IgD-negative memory B cell (primary cell): ENCODE data around the gene FAAH. TPM values are rescaled to one million over a fixed set of nuclear protein-coding genes. Genes with fewer than 3 reads are reported as not detected.
"Not testable (repeated sequence)": the region's sequence is repeated elsewhere in the genome, so short reads cannot be mapped to it uniquely, and the experiment has no call there.

ENCODE experiments used
- H3K27ac Mint-ChIP-seq, 3 donors: one replicate each; pipeline ENCODE4 v1.8.0; 2020 to 2022; ENCODE audit warnings: mild to moderate bottlenecking in 3 of 3, mixed read lengths in 3 of 3, moderate library complexity in 1 of 3
- H3K27me3 Mint-ChIP-seq: one replicate; pipeline ENCODE4 v1.8.0; 2021; ENCODE audit warnings: mixed read lengths
- H3K36me3 Mint-ChIP-seq: one replicate; pipeline ENCODE4 v1.8.0; 2020; ENCODE audit warnings: mild to moderate bottlenecking, mixed read lengths
- H3K4me1 Mint-ChIP-seq, 3 donors: one replicate each; pipeline ENCODE4 v1.8.0; 2020 to 2022; ENCODE audit warnings: mixed read lengths in 3 of 3, mild to moderate bottlenecking in 1 of 3
- H3K4me3 Mint-ChIP-seq, 4 donors: one replicate each; pipeline ENCODE4 v1.8.0; 2020 to 2022; ENCODE audit warnings: mild to moderate bottlenecking in 4 of 4, mixed read lengths in 4 of 4, moderate library complexity in 3 of 4
- H3K9me3 Mint-ChIP-seq, 3 donors: one replicate each; pipeline ENCODE4 v1.8.0; 2020 to 2021; ENCODE audit warnings: mixed read lengths in 3 of 3, mild to moderate bottlenecking in 1 of 3
- polyA plus RNA-seq: library from polyadenylated mRNA; unstranded; fragments of 300-500 nt; fragmentation: Illumina TruSeq; gene quantifications from one replicate; pipeline ENCODE4 v1.2.3, GENCODE V29; 2021

The FAAH gene
- polyA plus RNA-seq, result 1.2 TPM

DNA sequence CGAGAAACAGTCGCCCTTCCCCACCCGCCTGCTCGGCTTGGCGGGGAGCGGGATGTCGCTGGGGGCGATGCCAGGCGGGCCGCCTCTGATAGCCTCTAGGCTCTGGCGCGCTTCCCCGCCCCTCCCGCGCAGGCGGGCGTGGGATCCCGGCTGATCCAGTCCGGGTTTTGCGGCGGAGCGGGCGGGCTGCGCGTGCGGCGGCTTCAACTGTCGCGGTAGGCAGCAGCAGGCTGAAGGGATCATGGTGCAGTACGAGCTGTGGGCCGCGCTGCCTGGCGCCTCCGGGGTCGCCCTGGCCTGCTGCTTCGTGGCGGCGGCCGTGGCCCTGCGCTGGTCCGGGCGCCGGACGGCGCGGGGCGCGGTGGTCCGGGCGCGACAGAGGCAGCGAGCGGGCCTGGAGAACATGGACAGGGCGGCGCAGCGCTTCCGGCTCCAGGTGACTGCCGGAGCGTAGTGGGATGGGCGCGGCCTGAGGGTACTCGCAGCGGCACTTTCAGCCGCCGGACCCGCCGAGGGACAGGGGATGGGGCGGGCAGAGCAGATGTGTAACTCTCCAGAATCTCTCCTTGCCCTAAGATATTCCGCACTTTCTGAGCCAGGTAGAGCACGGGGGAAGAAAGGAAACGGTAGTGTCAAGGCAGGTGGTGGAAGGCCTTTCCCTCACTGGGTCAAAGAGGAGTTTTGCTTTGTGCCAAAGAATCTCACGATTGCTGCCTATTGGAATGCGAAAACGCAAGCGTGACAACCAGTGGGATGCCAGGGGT is at the start of gene FAAH:
FAAH (plus strand) TSS at position 210 of the 764 bp plus-strand sequence; CDS start at position 242, 32 bp downstream.
- Mint-ChIP-seq H3K9me3 (peaks cover 6 to 12% (median 7%) of the 10 kb centered on the region in 3 donors), H3K4me3 (peak within 1 kb of the TSS in 3 of 4 donors; percentile 69 to 79 (median 79)), H3K4me1 (peaks cover 0 to 4% (median 3%) of the 10 kb centered on the region in 3 donors), H3K36me3 (peaks cover 2% of the 10 kb centered on the region), H3K27ac (no peak within 1 kb of the TSS), H3K27me3 (peaks cover 22% of the 10 kb centered on the region)

DNA sequence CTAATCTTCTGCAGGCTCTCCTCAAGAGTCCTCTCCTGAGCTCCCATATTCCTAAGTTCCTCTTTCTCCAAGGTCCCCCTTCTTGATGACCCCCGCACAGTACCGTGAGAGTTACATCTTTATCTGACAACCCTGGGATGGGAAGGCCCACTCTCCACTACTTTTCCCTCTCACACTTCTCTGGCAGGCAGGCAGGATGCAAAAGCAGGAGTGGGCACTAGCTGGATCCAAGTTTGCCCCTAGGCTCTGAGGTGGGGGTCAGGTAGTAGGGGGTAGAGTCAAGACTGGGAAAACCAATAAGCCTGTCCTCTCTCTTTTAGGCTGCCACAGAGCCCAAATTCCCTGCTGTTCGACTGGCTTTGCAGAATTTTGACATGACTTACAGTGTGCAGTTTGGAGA is 49.6 kb upstream of the FAAH start:
- Mint-ChIP-seq H3K4me3 (peak overlapping the region in 2 of 4 donors; percentile 68 to 98), H3K9me3 (peaks cover 0 to 4% (median 0%) of the 10 kb centered on the region in 3 donors), H3K4me1 (peaks cover 21 to 35% (median 23%) of the 10 kb centered on the region in 3 donors), H3K27ac (peak overlapping the region; percentile 48 to 97 (median 82)), H3K27me3 (no peaks in the 10 kb centered on the region), H3K36me3 (peaks cover 5% of the 10 kb centered on the region)

GRCh38 chr1:46345281-46345680 is 48.8 kb upstream of the FAAH start:
- no peaks in the 10 kb centered on the region for H3K27me3 Mint-ChIP-seq
- H3K27ac Mint-ChIP-seq, result no peak overlapping the region
- H3K36me3 Mint-ChIP-seq, result peaks cover 8% of the 10 kb centered on the region
- no peak overlapping the region for H3K4me3 Mint-ChIP-seq
- H3K9me3 Mint-ChIP-seq, result peaks cover 0 to 2% (median 0%) of the 10 kb centered on the region in 3 donors
- peaks cover 19 to 32% (median 21%) of the 10 kb centered on the region in 3 donors for H3K4me1 Mint-ChIP-seq

GRCh38 chr1:46352363-46352762 is 41.8 kb upstream of the FAAH start:
- Mint-ChIP-seq H3K4me3 (no peak overlapping the region), H3K27me3 (no peaks in the 10 kb centered on the region), H3K36me3 (peaks cover 4% of the 10 kb centered on the region), H3K4me1 (peaks cover 4 to 5% (median 5%) of the 10 kb centered on the region in 3 donors), H3K9me3 (no peaks in the 10 kb centered on the region), H3K27ac (no peak overlapping the region)

- not testable (repeated sequence) for H3K27me3 Mint-ChIP-seq, H3K4me3 Mint-ChIP-seq, H3K36me3 Mint-ChIP-seq, H3K9me3 Mint-ChIP-seq, H3K27ac Mint-ChIP-seq, H3K4me1 Mint-ChIP-seq
These were observed 38.2 kb upstream of the FAAH start for GRCh38 chr1:46355920-46356319.

DNA sequence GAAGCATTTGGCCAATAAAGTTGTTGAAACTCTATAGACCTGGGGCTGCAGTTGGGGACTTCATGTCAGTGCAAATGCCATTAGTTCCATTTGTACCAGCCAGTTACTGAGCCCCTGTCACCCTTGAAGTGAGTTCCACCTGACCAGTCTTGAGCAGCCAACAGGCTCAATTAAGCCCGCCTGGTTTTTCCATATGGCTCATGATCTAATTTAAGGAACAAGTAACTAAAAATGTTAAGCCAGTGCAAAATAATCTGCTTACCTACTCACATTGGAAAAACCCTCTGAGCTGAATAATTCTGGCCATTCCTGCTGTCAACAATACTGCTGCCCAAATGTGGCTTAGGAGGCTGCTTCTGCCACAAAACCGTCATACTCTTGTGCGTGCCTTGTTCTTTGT is 32.0 kb upstream of the FAAH start:
- H3K4me1 Mint-ChIP-seq, result peaks cover 0 to 3% (median 0%) of the 10 kb centered on the region in 3 donors
- H3K27ac Mint-ChIP-seq, result no peak overlapping the region
- H3K4me3 Mint-ChIP-seq, result no peak overlapping the region
- H3K36me3 Mint-ChIP-seq, result peaks cover 6% of the 10 kb centered on the region
- H3K9me3 Mint-ChIP-seq, result no peaks in the 10 kb centered on the region
- no peaks in the 10 kb centered on the region for H3K27me3 Mint-ChIP-seq

DNA sequence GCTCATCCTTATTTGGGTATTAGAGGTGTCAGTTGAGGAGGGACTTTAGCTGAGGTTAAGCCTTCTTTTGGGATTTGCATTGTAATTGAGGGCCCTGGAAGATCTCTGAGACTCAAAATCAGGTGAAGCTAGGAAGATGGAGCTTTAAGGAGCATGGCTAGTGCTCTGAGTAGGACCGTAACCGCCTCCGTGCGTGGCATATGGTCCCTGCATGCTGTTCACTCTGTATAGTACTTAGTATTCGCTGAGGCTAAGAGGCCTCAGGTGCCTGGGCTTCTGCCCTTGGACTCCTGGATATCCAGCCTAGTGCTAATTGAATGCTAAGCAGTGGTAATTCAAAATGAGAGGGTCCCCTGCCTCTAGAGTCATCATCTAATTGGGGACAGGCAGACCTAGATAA is 31.0 kb upstream of the FAAH start:
- Mint-ChIP-seq H3K4me3 (no peak overlapping the region), H3K4me1 (peaks cover 0 to 7% (median 1%) of the 10 kb centered on the region in 3 donors), H3K36me3 (peaks cover 6% of the 10 kb centered on the region), H3K27ac (no peak overlapping the region), H3K9me3 (no peaks in the 10 kb centered on the region), H3K27me3 (no peaks in the 10 kb centered on the region)

DNA sequence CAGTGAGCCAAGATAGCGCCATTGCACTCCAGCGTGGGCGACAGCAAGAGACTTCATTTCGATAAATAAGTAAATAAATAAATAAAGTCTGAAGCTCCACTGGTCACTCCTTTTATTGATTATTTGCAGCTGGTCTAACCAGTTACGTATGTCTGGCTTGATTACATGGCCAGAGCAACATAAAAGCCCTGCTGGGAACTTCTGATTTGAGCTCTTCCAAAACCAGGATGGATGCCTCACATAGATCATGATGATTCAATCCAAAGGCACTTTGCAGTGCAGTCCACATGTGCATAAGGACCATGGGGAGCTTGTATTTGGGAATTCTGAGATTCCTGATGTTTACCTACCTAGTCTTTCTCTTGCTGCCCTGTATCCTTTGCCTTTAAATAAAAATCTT is 29.5 kb upstream of the FAAH start:
- Mint-ChIP-seq H3K4me1 (peaks cover 3 to 14% (median 4%) of the 10 kb centered on the region in 3 donors), H3K27me3 (no peaks in the 10 kb centered on the region), H3K4me3 (no peak overlapping the region), H3K9me3 (no peaks in the 10 kb centered on the region), H3K36me3 (peaks cover 9% of the 10 kb centered on the region), H3K27ac (peak overlapping the region in 1 of 3 donors; percentile 67)

DNA sequence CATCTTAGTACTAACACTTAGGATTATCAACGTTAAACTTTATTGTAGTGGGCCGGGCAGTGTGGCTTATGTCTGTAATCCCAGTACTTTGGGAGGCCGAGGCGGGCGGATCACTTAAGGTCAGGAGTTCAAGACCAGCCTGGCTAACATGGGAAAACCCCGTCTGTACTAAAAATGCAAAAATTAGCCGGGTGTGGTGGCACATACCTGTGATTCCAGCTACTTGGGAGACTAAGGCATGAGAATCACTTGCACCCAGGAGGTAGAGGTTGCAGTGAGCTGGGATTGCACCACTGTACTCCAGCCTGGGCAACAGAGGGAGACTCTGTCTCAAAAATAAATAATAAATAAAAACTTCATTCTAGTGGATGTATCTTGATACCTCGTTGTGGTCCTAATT is 28.3 kb upstream of the FAAH start:
- H3K27me3 Mint-ChIP-seq, H3K9me3 Mint-ChIP-seq, H3K4me3 Mint-ChIP-seq, H3K36me3 Mint-ChIP-seq, H3K27ac Mint-ChIP-seq: not testable (repeated sequence)
- peaks cover 11 to 26% (median 14%) of the 10 kb centered on the region in 3 donors for H3K4me1 Mint-ChIP-seq

- Mint-ChIP-seq H3K27ac (peak overlapping the region in 2 of 3 donors; percentile 77 to 82), H3K4me3 (no peak overlapping the region), H3K27me3 (no peaks in the 10 kb centered on the region), H3K36me3 (peaks cover 7% of the 10 kb centered on the region), H3K9me3 (no peaks in the 10 kb centered on the region), H3K4me1 (peaks cover 11 to 26% (median 14%) of the 10 kb centered on the region in 3 donors)
These were observed 27.0 kb upstream of the FAAH start for GRCh38 chr1:46367072-46367471.

GRCh38 chr1:46367701-46368100 is 26.4 kb upstream of the FAAH start:
- not testable (repeated sequence) for H3K27me3 Mint-ChIP-seq, H3K4me3 Mint-ChIP-seq, H3K9me3 Mint-ChIP-seq, H3K36me3 Mint-ChIP-seq
- H3K27ac Mint-ChIP-seq, result peak overlapping the region in 1 of 3 donors; percentile 82
- H3K4me1 Mint-ChIP-seq, result peaks cover 13 to 32% (median 15%) of the 10 kb centered on the region in 3 donors

- no peak overlapping the region for H3K27ac Mint-ChIP-seq
- no peak overlapping the region for H3K4me3 Mint-ChIP-seq
- no peaks in the 10 kb centered on the region for H3K27me3 Mint-ChIP-seq
- no peaks in the 10 kb centered on the region for H3K9me3 Mint-ChIP-seq
- H3K36me3 Mint-ChIP-seq, result peaks cover 7% of the 10 kb centered on the region
- peaks cover 23 to 37% (median 24%) of the 10 kb centered on the region in 3 donors for H3K4me1 Mint-ChIP-seq
These were observed 25.3 kb upstream of the FAAH start for GRCh38 chr1:46368791-46369190.

DNA sequence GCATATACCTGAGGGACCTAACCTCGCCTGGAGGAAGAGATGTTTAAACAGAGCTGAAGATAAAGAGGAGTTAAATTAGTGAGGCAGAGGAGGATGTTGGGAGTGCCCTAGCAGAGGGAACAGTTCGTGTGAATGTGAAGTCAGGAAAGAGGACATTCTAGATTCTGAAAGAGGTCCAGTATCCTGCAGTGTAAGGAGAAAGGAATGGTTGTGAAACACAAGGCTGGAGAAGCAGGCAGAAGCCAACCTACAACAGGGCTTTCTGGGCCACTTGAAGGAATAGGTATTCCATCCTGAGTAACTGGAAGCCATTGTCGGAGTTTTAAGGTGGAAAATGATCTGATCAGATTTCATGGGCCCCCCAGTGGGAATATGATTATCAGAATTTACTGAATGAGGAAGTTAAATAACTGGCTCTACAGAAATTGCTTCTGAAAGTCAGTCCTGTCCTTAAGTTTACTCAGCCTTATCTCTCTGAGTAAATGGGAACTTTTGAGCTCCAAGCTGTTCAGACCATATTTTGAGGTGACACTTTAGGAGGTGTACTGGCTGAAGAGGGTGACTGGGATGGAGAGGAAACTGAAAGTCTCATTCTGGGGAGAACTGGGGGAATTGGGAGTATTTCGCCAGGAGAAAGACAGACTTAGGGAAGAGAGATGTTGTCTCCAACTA is 24.4 kb upstream of the FAAH start:
- H3K27ac Mint-ChIP-seq, result peak overlapping the region; percentile 25 to 40 (median 29)
- H3K36me3 Mint-ChIP-seq, result peaks cover 7% of the 10 kb centered on the region
- no peaks in the 10 kb centered on the region for H3K27me3 Mint-ChIP-seq
- H3K4me3 Mint-ChIP-seq, result peak overlapping the region in 3 of 4 donors; percentile 61 to 69 (median 66)
- no peaks in the 10 kb centered on the region for H3K9me3 Mint-ChIP-seq
- H3K4me1 Mint-ChIP-seq, result peaks cover 24 to 37% (median 24%) of the 10 kb centered on the region in 3 donors

- Mint-ChIP-seq H3K9me3 (no peaks in the 10 kb centered on the region), H3K36me3 (peaks cover 7% of the 10 kb centered on the region), H3K27me3 (no peaks in the 10 kb centered on the region), H3K27ac (peak overlapping the region; percentile 25 to 40 (median 29)), H3K4me1 (peaks cover 24 to 37% (median 24%) of the 10 kb centered on the region in 3 donors), H3K4me3 (peak overlapping the region in 3 of 4 donors; percentile 61 to 69 (median 66))
These were observed 23.9 kb upstream of the FAAH start for GRCh38 chr1:46370214-46370633.

GRCh38 chr1:46372431-46372830 is 21.7 kb upstream of the FAAH start:
- H3K4me3 Mint-ChIP-seq, result no peak overlapping the region
- H3K9me3 Mint-ChIP-seq, result no peaks in the 10 kb centered on the region
- H3K27me3 Mint-ChIP-seq, result no peaks in the 10 kb centered on the region
- H3K27ac Mint-ChIP-seq, result no peak overlapping the region
- H3K36me3 Mint-ChIP-seq, result peaks cover 7% of the 10 kb centered on the region
- peaks cover 24 to 32% (median 24%) of the 10 kb centered on the region in 3 donors for H3K4me1 Mint-ChIP-seq
